ENCODE results near the gene ATG101. TPM values are rescaled to one million over a fixed set of nuclear protein-coding genes. Genes with fewer than 3 reads are reported as not detected.

ATG101 gene
- total and polyA plus RNA-seq, 3 experiments from 2014 or later = 25.5 to 56.2 (median 49.7) TPM

GRCh38 chr12:52086366-52086765, 16.6 kb downstream of the ATG101 start:
- ChIA-PET CTCF (interaction anchor here (3.0 to 25.6 kb wide), 3 partner anchors 17 to 94 kb away, joined by 11 to 580 read pairs (median 14); partner anchors contain the start of gene ATG101), POLR2A (no interaction called here)
- no peaks in the 10 kb centered on the region for H3K9me3 ChIP-seq (ENCODE audit: low read length)
- Mint-ChIP-seq H3K27ac (peak overlapping the region in 2 of 8 donors; percentile 30 to 87), H3K36me3 (peaks cover 0 to 2% (median 0%) of the 10 kb centered on the region in 3 donors), H3K9me3 (no peaks in the 10 kb centered on the region), H3K27me3 (peaks cover 14 to 48% of the 10 kb centered on the region in 2 donors), H3K4me1 (peaks cover 2 to 6% (median 6%) of the 10 kb centered on the region in 3 donors), H3K4me3 (no peak overlapping the region)
- H3K27me3 ChIP-seq (ENCODE audit: insufficient read depth, low read length, poor library complexity, severe bottlenecking) = no peaks in the 10 kb centered on the region
- no peaks in the 10 kb centered on the region for H3K36me3 ChIP-seq (ENCODE audit: insufficient read depth, low read length)
- no peak overlapping the region for H3K27ac ChIP-seq (ENCODE audit: low read depth, low read length)
- H3K4me1 ChIP-seq (ENCODE audit: insufficient read depth, low read length) = peaks cover 4% of the 10 kb centered on the region
- H3K4me3 ChIP-seq (ENCODE audit: low read length) = no peak overlapping the region
- no peak for DNase-seq

- no peak for DNase-seq
- H3K4me3 ChIP-seq (ENCODE audit: low read length) = no peak overlapping the region
- no peak overlapping the region for H3K27ac ChIP-seq (ENCODE audit: low read depth, low read length)
- ChIA-PET POLR2A (no interaction called here), CTCF (interaction anchor here (3.2 to 25.6 kb wide), 2 partner anchors 18 to 60 kb away, joined by 14 to 580 read pairs; partner anchors contain the start of gene ATG101)
- Mint-ChIP-seq H3K27ac (no peak overlapping the region), H3K4me1 (peaks cover 2 to 6% (median 3%) of the 10 kb centered on the region in 3 donors), H3K9me3 (no peaks in the 10 kb centered on the region), H3K4me3 (no peak overlapping the region), H3K36me3 (peaks cover 0 to 2% (median 0%) of the 10 kb centered on the region in 3 donors), H3K27me3 (peaks cover 14 to 56% of the 10 kb centered on the region in 2 donors)
- H3K27me3 ChIP-seq (ENCODE audit: insufficient read depth, low read length, poor library complexity, severe bottlenecking) = no peaks in the 10 kb centered on the region
- H3K4me1 ChIP-seq (ENCODE audit: insufficient read depth, low read length) = peaks cover 4% of the 10 kb centered on the region
- H3K36me3 ChIP-seq (ENCODE audit: insufficient read depth, low read length) = no peaks in the 10 kb centered on the region
- no peaks in the 10 kb centered on the region for H3K9me3 ChIP-seq (ENCODE audit: low read length)
These were observed 17.4 kb downstream of the ATG101 start for GRCh38 chr12:52086944-52087835.

- H3K4me1 Mint-ChIP-seq = peaks cover 2 to 5% (median 3%) of the 10 kb centered on the region in 3 donors
These were observed 18.4 kb downstream of the ATG101 start for GRCh38 chr12:52087961-52088820.

GRCh38 chr12:52089491-52089890, 19.7 kb downstream of the ATG101 start:
- Mint-ChIP-seq H3K4me3 (no peak overlapping the region), H3K27me3 (peaks cover 19 to 65% of the 10 kb centered on the region in 2 donors), H3K9me3 (no peaks in the 10 kb centered on the region), H3K27ac (no peak overlapping the region), H3K36me3 (no peaks in the 10 kb centered on the region), H3K4me1 (no peaks in the 10 kb centered on the region)
- Histone ChIP-seq H3K4me3 (ENCODE audit: low read length) (no peak overlapping the region), H3K36me3 (ENCODE audit: insufficient read depth, low read length) (no peaks in the 10 kb centered on the region), H3K27me3 (ENCODE audit: insufficient read depth, low read length, poor library complexity, severe bottlenecking) (no peaks in the 10 kb centered on the region), H3K4me1 (ENCODE audit: insufficient read depth, low read length) (no peaks in the 10 kb centered on the region), H3K9me3 (ENCODE audit: low read length) (no peaks in the 10 kb centered on the region), H3K27ac (ENCODE audit: low read depth, low read length) (no peak overlapping the region)
- DNase-seq = no peak
- POLR2A ChIA-PET = no interaction called here
- CTCF ChIA-PET = interaction anchor here (25.6 kb wide), 1 partner anchor 63 kb away, joined by 580 read pairs; no protein-coding TSS in a partner anchor

More at GRCh38 chr12:52087961-52088820, 18.4 kb downstream of the ATG101 start:
- H3K4me3 ChIP-seq (ENCODE audit: low read length) = no peak overlapping the region
- Mint-ChIP-seq H3K9me3 (no peaks in the 10 kb centered on the region), H3K36me3 (peaks cover 0 to 2% (median 0%) of the 10 kb centered on the region in 3 donors), H3K4me3 (no peak overlapping the region), H3K27me3 (peaks cover 14 to 60% of the 10 kb centered on the region in 2 donors), H3K27ac (peak overlapping the region in 1 of 8 donors; percentile 31)
- H3K4me1 ChIP-seq (ENCODE audit: insufficient read depth, low read length) = peaks cover 2% of the 10 kb centered on the region
- H3K36me3 ChIP-seq (ENCODE audit: insufficient read depth, low read length) = no peaks in the 10 kb centered on the region
- H3K27me3 ChIP-seq (ENCODE audit: insufficient read depth, low read length, poor library complexity, severe bottlenecking) = no peaks in the 10 kb centered on the region
- no peak overlapping the region for H3K27ac ChIP-seq (ENCODE audit: low read depth, low read length)
- no peaks in the 10 kb centered on the region for H3K9me3 ChIP-seq (ENCODE audit: low read length)
- ChIA-PET POLR2A (no interaction called here), CTCF (interaction anchor here (25.6 kb wide), 1 partner anchor 61 kb away, joined by 580 read pairs; no protein-coding TSS in a partner anchor)
- DNase-seq = no peak

GRCh38 chr12:52090291-52090690, 20.5 kb downstream of the ATG101 start:
- no peaks in the 10 kb centered on the region for H3K4me1 ChIP-seq (ENCODE audit: insufficient read depth, low read length)
- Mint-ChIP-seq H3K4me3 (no peak overlapping the region), H3K36me3 (no peaks in the 10 kb centered on the region), H3K27me3 (peaks cover 20 to 68% of the 10 kb centered on the region in 2 donors), H3K9me3 (no peaks in the 10 kb centered on the region), H3K4me1 (no peaks in the 10 kb centered on the region), H3K27ac (peak overlapping the region in 1 of 8 donors; percentile 50)
- no peaks in the 10 kb centered on the region for H3K36me3 ChIP-seq (ENCODE audit: insufficient read depth, low read length)
- H3K4me3 ChIP-seq (ENCODE audit: low read length) = no peak overlapping the region
- no peaks in the 10 kb centered on the region for H3K27me3 ChIP-seq (ENCODE audit: insufficient read depth, low read length, poor library complexity, severe bottlenecking)
- ChIA-PET CTCF (interaction anchor here (1.2 to 2.0 kb wide), 3 partner anchors 8 to 67 kb away, joined by 3 to 13 read pairs (median 4); no protein-coding TSS in a partner anchor), POLR2A (no interaction called here)
- no peak overlapping the region for H3K27ac ChIP-seq (ENCODE audit: low read depth, low read length)
- DNase-seq = no peak
- no peaks in the 10 kb centered on the region for H3K9me3 ChIP-seq (ENCODE audit: low read length)

- no peak for DNase-seq
- Mint-ChIP-seq H3K36me3 (no peaks in the 10 kb centered on the region), H3K9me3 (no peaks in the 10 kb centered on the region), H3K27ac (no peak overlapping the region), H3K4me3 (no peak overlapping the region), H3K4me1 (no peaks in the 10 kb centered on the region), H3K27me3 (peaks cover 20 to 71% of the 10 kb centered on the region in 2 donors)
- CTCF ChIA-PET = interaction anchor here (0.8 to 2.0 kb wide), 4 partner anchors 9 to 68 kb away, joined by 3 to 13 read pairs (median 4); partner anchors contain the start of gene SMIM41
- Histone ChIP-seq H3K27ac (ENCODE audit: low read depth, low read length) (no peak overlapping the region), H3K9me3 (ENCODE audit: low read length) (no peaks in the 10 kb centered on the region), H3K4me1 (ENCODE audit: insufficient read depth, low read length) (no peaks in the 10 kb centered on the region), H3K4me3 (ENCODE audit: low read length) (no peak overlapping the region), H3K27me3 (ENCODE audit: insufficient read depth, low read length, poor library complexity, severe bottlenecking) (no peaks in the 10 kb centered on the region), H3K36me3 (ENCODE audit: insufficient read depth, low read length) (no peaks in the 10 kb centered on the region)
- POLR2A ChIA-PET = no interaction called here
These were observed 21.3 kb downstream of the ATG101 start for GRCh38 chr12:52091061-52091460.

GRCh38 chr12:52091869-52092268, 22.1 kb downstream of the ATG101 start:
- Histone ChIP-seq H3K9me3 (ENCODE audit: low read length) (no peaks in the 10 kb centered on the region), H3K4me1 (ENCODE audit: insufficient read depth, low read length) (no peaks in the 10 kb centered on the region), H3K36me3 (ENCODE audit: insufficient read depth, low read length) (no peaks in the 10 kb centered on the region), H3K27ac (ENCODE audit: low read depth, low read length) (no peak overlapping the region), H3K27me3 (ENCODE audit: insufficient read depth, low read length, poor library complexity, severe bottlenecking) (peaks cover 2% of the 10 kb centered on the region), H3K4me3 (ENCODE audit: low read length) (no peak overlapping the region)
- POLR2A ChIA-PET = no interaction called here
- Mint-ChIP-seq H3K27me3 (peaks cover 20 to 68% of the 10 kb centered on the region in 2 donors), H3K36me3 (no peaks in the 10 kb centered on the region), H3K4me1 (no peaks in the 10 kb centered on the region), H3K9me3 (no peaks in the 10 kb centered on the region), H3K27ac (no peak overlapping the region), H3K4me3 (no peak overlapping the region)
- DNase-seq = no peak
- CTCF ChIA-PET = interaction anchor here (0.8 to 2.0 kb wide), 2 partner anchors 13 to 67 kb away, joined by 3 to 13 read pairs; partner anchors contain the start of gene SMIM41
